ENCODE data around the gene RNF157. TPM values are rescaled to one million over a fixed set of nuclear protein-coding genes. Genes with fewer than 3 reads are reported as not detected.

Gene RNF157
- total RNA-seq, 3 donors from 2014 or later, result 11.6 to 45.8 (median 17.5) TPM

- peak overlapping the region; percentile 13 for H3K4me3 ChIP-seq
- H3K9me3 ChIP-seq, result no peaks in the 10 kb centered on the region
- intact Hi-C loops (cut with DNase I, micrococcal nuclease), result no loop called here
- H3K4me1 ChIP-seq (ENCODE audit: low read depth), result peaks cover 9% of the 10 kb centered on the region
- H3K36me3 ChIP-seq (ENCODE audit: low read depth), result no peaks in the 10 kb centered on the region
- ATAC-seq, result peak; percentile 22
- TF ChIP-seq CTCF (IDR thresholded peaks at IDR 0.05), result no peak
- DNase-seq, result peak in 1 of 3 donors; percentile 54
These were observed 587 bp downstream of the RNF157 start for GRCh38 chr17:76239538-76240274.

- TF ChIP-seq CTCF (IDR thresholded peaks at IDR 0.05), result no peak
- Histone ChIP-seq H3K36me3 (ENCODE audit: low read depth) (no peaks in the 10 kb centered on the region), H3K4me1 (ENCODE audit: low read depth) (peaks cover 9% of the 10 kb centered on the region), H3K4me3 (no peak overlapping the region), H3K9me3 (no peaks in the 10 kb centered on the region)
- intact Hi-C loops (cut with DNase I, micrococcal nuclease), result no loop called here
- DNase-seq (no peak), ATAC-seq (no peak)
These were observed 1.3 kb downstream of the RNF157 start for GRCh38 chr17:76238847-76239537.

- ATAC-seq, result peak; percentile 75
- H3K4me1 ChIP-seq (ENCODE audit: low read depth), result peaks cover 9% of the 10 kb centered on the region
- H3K4me3 ChIP-seq, result no peak overlapping the region
- no peak for TF ChIP-seq CTCF (IDR thresholded peaks at IDR 0.05)
- no peak for DNase-seq
- intact Hi-C loops (cut with DNase I, micrococcal nuclease), result no loop called here
- no peaks in the 10 kb centered on the region for H3K9me3 ChIP-seq
- no peaks in the 10 kb centered on the region for H3K36me3 ChIP-seq (ENCODE audit: low read depth)
These were observed 2.4 kb downstream of the RNF157 start for GRCh38 chr17:76237859-76238313.

GRCh38 chr17:76236603-76237002 is 3.7 kb downstream of the RNF157 start:
- intact Hi-C loops (cut with DNase I, micrococcal nuclease), result no loop called here
- ATAC-seq, result no peak

GRCh38 chr17:76235883-76236282 is 4.4 kb downstream of the RNF157 start:
- ATAC-seq, result no peak
- Histone ChIP-seq H3K4me3 (no peak overlapping the region), H3K36me3 (ENCODE audit: low read depth) (no peaks in the 10 kb centered on the region), H3K9me3 (no peaks in the 10 kb centered on the region), H3K4me1 (ENCODE audit: low read depth) (peaks cover 2% of the 10 kb centered on the region)
- intact Hi-C loops (cut with DNase I, micrococcal nuclease), result no loop called here
- DNase-seq, result no peak
- no peak for TF ChIP-seq CTCF (IDR thresholded peaks at IDR 0.05)

More at GRCh38 chr17:76236603-76237002, 3.7 kb downstream of the RNF157 start:
- Histone ChIP-seq H3K4me1 (ENCODE audit: low read depth) (peaks cover 9% of the 10 kb centered on the region), H3K4me3 (no peak overlapping the region), H3K36me3 (ENCODE audit: low read depth) (no peaks in the 10 kb centered on the region), H3K9me3 (no peaks in the 10 kb centered on the region)
- TF ChIP-seq CTCF (IDR thresholded peaks at IDR 0.05), result no peak
- DNase-seq, result no peak

Measured in mucosa of descending colon (tissue), 3 donors.